GM21825 (cell line): ENCODE results near the gene LMNB1.
"Not testable (repeated sequence)": the region's sequence is repeated elsewhere in the genome, so short reads cannot be mapped to it uniquely, and the experiment has no call there.

ENCODE experiments used
- ATAC-seq: cut with Tn5 transposase; IDR thresholded peaks from one replicate; pipeline ENCODE4 v1.9.1; 2021; ENCODE audit warnings: mild to moderate bottlenecking, moderate library complexity; ENCODE audit not compliant: unreplicated experiment

The LMNB1 gene

DNA sequence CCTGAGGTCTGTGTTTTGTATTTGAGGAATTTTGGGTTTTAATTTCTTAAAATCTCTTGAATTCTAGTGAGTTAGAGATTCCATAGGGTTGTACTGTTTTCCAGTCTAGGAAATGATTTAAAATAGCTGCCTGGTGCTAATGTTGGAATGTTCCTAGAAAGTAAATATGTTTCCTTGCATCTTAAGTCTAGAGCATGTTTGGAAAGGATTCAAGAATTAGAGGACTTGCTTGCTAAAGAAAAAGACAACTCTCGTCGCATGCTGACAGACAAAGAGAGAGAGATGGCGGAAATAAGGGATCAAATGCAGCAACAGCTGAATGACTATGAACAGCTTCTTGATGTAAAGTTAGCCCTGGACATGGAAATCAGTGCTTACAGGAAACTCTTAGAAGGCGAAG, 41.8 kb downstream of the LMNB1 start:
- no peak for ATAC-seq

DNA sequence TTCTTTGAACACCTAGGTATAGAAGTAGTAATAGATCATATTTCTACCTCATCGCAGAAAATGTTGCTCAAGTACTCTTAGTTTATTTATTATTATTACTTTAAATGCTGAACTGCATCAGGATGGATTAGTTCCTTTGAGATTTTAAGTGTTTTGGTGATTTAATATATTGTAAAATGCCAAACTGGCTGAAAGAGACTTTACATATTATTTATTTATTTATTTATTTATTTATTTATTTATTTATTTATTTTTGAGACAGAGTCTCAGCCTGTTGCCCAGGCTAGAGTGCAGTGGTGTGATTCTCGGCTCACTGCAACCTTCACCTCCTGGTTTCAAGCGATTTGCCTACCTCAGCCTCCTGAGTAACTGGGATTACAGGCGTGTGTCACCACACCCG, 42.3 kb downstream of the LMNB1 start:
- no peak for ATAC-seq

DNA sequence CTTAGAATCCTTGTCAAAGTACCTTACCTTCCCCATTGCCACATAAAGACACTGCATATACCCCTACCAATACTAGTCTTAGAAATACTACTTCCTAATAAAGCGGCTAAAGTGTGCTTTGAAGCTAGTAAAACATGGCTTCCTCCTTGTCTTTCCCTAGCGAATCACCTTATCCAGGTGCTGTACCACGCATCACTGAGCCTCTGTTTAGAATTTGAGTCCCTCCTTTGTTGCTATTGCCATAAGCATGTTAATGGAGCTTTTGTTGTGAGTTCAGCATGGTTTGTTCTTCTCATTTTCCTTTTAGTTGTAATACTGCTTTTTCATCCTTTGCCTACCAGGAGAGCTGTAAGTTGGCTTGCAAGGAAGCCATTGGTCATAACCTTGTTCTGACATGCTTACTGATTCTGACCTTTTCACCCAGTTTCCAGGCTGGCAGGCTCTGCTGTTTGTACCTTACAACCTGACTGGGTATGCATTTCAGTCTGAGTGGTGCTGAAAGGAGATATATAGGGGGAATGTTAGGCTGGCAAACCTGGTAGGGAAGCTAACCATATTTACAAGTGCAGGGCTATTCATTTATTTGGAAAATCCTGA, 49.8 kb downstream of the LMNB1 start:
- ATAC-seq = no peak

DNA sequence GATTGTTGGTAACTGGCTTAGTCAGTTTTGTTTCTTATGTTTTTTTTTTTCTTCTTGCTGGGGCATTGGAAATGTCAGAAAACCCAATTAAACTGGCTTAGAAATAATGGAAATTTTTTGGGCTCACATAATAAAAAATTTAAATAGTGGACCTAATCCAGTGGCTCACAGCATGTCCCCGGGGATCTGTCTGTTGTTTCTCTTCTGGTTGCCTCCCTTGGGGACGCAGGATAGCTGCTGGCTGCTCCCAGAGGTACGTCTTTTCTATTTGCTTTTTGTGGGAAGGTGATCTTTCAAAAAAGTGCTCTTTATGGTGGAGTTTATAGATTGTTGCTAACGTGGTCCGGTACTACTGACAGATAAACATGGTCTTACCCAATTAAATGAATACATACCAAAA, 52.2 kb downstream of the LMNB1 start:
- no peak for ATAC-seq

DNA sequence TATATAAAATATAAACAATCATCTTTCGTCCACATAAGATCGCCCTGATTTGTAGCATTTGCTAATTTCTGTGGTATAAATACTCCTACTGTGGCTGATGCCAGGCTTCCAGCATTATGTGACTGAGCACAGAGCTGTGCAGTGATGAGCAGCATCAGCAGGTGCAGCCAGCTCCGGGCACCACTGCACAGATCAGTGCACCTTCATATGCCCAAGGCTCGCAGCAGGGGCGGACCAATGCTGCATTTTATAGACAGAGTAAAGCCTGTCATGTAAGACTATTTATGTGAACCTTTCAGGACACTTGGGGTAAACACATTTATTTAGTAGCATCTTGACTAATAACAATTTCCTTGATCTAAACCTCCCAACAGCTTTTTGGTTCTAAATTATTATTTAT, 53.1 kb downstream of the LMNB1 start:
- ATAC-seq = no peak

DNA sequence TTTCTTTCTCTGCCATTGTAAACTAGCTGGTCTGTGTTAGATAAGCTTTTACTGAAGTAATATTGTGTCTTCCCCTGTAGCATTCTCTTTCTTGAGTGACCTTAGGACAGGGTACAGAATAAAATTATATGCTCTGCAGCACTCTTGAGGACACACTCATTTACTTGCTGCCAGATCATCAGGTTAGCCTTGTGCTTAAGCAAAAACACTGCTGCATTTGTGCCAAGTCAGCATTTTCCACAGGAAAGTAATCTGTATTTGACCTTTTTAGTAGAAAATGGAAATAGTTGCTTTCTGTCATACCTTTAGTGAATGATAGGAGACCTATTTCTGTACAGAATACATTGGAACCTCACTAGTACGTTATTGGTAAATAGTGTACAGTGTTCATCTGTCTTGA, 54.2 kb downstream of the LMNB1 start:
- no peak for ATAC-seq

DNA sequence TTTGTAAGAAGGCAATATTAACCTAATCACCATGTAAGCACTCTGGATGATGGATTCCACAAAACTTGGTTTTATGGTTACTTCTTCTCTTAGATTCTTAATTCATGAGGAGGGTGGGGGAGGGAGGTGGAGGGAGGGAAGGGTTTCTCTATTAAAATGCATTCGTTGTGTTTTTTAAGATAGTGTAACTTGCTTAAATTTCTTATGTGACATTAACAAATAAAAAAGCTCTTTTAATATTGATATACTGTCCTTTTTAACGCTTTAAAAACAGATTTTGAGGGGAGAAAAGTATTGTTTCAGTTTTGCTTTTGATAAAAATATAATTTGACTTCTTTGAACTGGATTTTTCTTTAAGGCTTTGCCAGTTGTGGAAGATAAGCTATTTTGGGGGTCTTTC, 59.8 kb downstream of the LMNB1 start:
- ATAC-seq = no peak

DNA sequence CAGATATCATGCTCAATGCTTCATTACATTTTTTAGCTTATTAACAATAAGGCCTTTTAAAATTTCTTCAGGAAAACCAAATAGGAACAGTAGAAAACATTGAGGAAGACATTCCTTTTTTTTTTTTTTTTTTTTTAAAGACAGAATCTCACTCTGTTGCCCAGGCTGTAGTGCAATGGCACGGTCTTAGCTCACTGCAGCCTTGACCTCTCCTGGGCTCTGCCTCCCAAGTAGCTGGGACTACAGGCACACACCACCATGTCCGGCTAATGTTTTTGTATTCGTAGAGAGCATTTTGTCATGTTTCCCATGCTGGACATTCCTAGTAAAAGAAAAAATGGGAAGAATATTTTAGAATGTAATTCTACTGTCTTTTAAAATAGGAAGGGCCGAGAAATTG, 60.3 kb downstream of the LMNB1 start:
- ATAC-seq = no peak

DNA sequence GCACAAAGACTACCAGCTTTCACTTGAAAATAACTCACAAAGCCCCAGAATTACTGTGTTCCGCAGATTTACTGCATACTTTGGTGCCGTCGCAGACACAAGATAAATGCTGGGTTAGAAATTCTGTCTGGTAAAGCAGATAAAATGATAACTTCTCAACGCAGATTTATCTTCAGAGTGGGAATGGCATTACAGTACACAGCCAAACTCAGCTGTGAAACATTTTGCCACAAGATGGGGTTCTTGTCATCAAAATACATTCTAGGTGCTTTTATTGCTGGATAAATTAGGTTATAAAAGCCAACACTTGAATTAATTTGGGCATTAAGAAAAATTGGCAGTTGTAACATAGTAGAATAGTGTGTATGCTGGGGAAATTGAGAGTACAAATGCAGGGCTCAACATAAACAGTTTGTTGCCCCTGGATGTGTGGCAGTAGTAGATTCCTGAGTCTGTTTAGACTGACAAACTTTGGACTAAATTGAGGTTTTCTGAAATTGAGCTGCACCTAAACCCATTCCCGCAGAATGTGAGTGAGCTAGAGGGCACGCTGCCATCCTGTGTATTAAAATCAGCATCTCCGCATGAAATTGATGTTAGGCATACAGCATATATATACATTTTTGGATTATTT, 61.1 kb downstream of the LMNB1 start:
- ATAC-seq = no peak

DNA sequence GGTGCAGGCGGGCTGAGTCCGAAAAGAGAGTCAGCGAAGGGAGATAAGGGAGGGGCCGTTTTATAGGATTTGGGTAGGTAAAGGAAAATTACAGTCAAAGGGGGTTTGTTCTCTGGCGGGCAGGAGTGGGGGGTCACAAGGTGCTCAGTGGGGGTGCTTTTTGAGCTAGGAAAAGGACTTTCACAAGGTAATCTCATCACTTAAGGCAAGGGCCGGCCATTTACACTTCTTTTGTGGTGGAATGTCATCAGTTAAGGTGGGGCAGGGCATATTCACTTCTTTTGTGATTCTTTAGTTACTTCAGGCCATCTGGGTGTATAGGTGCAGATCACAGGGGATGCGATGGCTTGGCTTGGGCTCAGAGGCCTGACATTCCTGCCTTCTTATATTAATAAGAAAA, 62.5 kb downstream of the LMNB1 start:
- not testable (repeated sequence) for ATAC-seq

DNA sequence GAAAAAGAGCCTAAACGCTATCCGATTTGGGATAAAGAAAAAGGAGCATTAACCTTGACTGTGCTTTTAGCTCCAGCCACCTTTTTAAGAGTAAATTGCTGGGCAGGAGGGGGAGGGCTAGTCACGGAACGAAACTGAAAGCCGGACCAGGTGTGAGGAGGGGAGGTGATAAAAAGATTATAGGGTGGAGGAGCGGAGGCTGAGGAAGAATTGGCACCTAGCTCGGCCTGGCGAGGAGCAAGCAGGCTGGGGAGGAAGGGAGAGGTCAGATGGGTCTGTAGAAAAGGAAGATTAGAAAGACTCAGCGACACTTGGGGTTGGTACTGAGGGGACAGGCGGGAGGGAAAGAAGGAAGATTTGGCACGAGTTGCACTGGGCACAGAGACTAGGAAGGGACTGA, 66.4 kb downstream of the LMNB1 start:
- ATAC-seq = not testable (repeated sequence)

DNA sequence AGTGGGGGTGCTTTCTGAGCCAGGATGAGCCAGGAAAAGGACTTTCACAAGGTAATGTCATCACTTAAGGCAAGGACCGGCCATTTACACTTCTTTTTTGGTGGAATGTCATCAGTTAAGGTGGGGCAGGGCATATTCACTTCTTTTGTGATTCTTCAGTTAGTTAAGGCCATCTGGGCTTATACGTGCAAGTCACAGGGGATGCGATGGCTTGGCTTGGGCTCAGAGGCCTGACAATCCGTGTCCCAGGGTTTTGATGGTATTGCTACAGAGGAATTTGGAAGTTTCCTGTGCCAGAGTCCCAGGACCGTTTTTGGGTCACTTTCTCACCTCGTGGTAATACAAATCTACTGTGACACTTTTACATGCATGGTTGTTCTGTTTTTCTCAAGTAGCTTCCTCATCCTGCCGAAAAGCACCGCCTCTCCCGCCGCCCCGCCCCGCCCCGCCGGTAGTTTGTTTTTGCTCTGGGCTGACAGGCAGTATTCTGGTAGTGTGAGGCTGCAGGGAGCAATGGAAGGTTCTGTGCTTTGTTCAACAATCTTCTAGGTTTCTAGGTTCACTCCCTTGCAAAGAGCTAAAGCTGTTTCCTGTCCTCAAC, 68.6 kb downstream of the LMNB1 start:
- peak; percentile 93 for ATAC-seq

DNA sequence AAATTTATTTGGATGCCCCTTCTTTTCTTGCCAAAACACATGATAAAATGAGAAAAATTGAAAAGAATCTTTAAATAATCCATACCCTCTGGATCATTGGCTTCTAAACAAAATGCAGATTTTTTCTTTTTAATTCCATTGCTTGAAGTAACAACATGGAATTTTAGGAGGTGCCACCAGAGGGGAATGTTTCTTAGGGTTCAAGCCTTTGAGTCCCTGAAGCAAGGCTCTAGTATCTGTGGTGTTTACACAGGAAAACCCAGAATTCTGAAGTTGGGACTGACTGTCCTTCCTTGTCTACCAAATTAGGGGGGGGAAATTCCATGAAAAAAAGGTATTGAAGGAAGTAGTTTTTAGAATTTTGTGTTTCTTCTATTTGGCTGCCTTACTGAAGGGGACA, 69.4 kb downstream of the LMNB1 start:
- ATAC-seq = no peak

DNA sequence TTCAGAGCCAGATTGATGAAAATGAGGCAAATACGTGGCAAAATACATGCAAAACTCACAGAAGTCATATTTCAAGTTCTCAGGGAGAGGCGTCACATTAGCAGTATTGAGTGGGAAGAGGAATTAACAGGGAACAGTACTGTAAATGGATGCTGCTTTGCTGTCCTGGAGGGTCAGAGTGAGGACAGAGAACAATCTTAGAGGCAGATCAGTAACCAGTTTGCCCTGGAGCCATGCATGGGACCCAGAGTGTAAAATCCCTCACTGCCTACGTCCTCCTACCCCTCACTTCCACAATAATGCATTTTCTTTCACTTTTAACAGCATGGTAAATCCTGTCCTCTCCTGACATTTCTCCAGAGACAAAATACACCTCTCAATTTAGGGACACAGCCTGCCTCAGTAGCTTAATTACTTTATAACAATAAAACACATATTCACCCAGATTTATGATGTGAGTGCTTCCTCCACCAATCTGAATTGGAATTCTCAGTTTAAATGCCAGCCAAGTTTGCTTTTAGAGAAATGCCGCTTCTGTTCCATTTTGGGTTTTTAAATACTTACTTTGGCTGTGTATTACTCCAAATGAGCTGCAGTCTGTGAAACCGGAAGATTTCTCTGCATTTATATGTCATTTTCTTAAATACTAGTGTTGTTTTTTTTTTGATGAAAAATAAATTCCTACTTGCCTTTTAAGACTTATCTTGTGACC, 70.0 kb downstream of the LMNB1 start:
- ATAC-seq = no peak

DNA sequence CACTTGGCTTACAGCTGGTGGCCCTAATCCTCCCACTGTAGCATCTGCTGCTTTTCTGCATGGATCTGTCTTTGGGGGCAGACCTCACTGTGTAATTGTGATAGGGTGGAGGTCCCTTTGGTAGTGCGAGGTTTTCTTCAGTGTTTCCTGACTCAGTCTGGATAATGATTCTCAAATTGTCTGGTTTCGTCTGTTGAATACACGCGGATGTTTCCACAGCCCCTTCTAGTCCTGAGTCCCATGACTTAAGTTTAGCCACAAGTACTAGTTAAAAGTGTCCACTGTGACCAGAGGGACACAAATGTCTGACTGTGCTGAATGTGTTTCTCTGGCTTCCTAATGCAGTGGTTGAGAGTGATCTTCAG, 70.5 kb downstream of the LMNB1 start:
- ATAC-seq = no peak

DNA sequence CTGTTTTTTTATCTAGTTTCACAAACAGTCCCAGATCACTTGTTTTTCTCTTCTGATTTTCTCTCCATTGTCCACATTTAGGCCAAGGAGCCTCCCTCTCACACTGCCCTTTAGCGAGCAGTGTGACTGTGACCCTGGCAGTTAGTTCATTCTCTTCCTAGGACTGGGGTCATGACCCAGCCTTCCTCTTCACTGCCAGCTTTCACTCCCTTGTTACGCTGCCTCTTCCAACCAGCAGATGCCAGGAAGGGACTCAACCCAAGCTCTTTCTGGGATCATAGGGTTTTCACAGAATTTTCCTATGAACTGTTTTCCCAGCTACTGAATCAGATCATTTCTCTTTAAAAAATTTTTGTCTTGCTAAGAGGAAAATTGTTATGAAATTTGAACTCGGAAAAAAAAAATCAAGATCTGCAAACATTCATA, 70.9 kb downstream of the LMNB1 start:
- no peak for ATAC-seq

DNA sequence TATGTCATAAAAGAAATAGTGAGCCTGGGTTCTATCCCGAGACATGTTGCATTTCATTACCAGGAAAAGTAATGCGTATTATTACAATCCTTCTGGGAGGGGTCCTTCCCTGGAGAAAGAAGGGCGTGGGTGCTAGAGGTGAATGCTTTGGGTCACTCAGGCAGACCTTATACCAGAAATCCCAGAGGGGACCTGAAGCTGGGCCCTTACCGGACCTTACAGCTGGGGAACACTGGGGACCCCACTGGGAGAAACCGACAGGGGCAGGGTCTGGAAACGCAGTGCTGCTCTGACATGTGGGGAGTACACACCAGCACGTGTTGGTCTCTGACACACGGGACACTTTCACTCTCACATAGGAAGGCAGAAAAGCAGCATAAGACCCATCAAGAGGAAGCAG, 71.3 kb downstream of the LMNB1 start:
- no peak for ATAC-seq

DNA sequence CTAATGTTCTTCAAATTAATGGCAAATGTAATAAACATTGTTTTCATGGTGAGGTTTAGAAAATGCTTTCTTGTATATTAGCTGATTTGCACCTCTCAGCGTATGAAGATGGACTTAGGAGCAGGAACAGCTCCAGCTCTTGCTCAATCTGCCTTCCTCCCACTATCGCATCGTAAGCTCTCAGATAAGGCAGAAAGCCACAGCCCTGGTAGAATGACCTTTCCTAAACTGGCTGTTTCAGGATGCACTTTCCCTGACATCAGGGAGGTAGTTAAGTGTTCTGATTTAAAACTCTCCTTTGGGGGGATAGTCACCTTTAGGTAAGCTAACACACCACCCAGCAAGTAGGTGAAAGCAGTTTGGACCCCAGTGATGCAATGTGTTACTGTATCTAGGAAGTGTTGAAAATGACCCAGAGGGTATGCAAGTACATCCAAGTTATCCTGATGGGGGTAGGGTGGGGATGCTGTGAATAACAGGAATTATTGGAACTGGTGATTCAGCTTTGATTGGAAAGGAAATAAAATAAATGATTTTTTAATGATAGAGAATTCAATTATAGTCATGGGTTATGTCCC, 72.3 kb downstream of the LMNB1 start:
- no peak for ATAC-seq

DNA sequence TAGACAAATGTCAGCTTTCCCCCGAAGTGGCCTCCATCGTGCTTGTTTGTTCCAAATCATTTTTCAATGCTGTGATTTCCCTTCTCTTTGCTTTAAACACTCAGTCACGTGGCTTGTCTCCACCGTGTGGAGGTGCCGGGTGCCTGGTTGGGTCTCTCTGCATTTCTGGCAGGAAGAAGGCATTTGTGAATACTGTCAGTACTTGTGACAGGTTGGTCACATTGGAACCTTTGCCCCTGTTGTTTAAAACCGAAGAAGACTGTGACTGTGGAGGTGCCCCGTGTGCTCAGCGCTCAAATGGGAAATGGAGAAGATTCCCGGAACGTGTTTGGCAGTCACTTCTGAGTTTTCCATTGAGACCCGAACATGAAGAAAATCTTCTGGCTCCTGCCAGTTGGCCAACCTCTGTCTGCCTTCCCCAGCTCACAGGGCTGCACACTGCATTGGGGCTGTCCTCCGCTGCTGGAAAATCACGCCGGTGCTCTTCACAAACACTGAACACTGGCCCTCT, 74.6 kb downstream of the LMNB1 start:
- no peak for ATAC-seq

DNA sequence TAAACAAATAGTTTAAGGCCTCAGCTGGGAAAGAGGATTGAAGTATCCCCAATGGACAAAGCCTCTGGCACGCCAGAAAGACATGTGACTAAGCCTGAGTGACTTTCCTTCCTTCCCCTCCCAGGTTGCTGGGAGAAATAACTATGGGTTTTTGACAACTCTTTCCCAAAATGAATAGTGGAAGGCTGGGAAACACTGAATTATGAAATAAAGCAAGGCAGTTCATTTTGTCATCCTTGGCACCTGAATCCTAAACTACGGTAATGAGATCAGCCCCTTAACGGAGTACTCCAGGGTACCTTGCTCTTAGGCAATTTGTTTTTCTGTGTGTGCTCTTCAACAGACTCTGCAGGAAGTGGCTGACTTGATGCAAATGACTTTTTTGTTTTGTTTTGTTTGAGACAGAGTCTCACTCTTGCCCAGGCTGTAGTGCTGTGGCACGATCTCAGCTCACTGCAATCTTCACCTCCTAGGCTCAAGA, 75.2 kb downstream of the LMNB1 start:
- ATAC-seq = peak; percentile 83

DNA sequence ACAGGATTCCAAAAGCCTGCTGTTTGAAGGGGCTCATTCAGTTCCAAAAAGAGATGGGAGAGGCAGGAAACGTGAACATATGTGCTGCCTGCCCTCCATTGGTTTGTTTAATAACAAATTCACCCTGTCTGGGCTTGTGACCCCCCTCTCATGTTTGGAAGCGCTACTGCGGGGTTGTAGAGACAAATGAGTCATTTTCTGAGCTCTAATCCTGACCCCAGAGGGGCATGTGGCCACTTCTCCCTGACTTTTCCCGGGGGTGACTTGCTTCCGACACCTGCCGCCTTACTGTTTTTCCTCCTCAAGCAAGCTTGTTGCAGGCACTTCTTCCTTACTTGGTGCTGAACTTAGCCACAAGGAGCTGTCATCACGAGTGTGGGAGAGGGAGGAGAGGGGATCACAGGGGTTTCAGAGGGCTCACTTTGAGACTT, 75.9 kb downstream of the LMNB1 start:
- ATAC-seq = no peak
